Measurements from ENCODE around the gene ARHGEF39.
"Not testable (repeated sequence)": the region's sequence is repeated elsewhere in the genome, so short reads cannot be mapped to it uniquely, and the experiment has no call there.

Gene ARHGEF39

GRCh38 chr9:35649431-35650340 lies 15.3 kb downstream of the ARHGEF39 start:
- DNase-seq: no peak

GRCh38 chr9:35646533-35647265 lies 18.3 kb downstream of the ARHGEF39 start:
- peak; percentile 89 for DNase-seq

DNA sequence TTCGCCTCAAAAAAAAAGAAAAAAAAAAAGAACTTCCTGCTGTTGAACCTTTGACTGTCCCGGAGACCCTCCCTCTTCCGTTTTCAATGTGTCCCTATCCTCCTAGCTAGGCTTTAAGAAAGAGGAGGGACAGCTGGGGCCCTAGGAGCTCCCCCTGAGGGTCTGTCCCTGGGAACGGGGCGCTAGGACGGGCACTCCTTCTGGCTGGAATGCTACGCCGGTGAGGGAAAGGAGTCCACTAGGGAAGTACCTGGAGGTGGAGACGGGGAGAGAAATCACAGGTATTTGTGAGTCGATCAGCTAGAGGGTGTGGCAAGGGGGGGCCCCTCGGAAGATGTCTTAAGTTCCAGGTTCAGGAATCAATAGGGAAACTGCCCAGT lies 18.9 kb downstream of the ARHGEF39 start:
- DNase-seq: peak; percentile 38

GRCh38 chr9:35645736-35646135 lies 19.3 kb downstream of the ARHGEF39 start:
- not testable (repeated sequence) for DNase-seq

DNA sequence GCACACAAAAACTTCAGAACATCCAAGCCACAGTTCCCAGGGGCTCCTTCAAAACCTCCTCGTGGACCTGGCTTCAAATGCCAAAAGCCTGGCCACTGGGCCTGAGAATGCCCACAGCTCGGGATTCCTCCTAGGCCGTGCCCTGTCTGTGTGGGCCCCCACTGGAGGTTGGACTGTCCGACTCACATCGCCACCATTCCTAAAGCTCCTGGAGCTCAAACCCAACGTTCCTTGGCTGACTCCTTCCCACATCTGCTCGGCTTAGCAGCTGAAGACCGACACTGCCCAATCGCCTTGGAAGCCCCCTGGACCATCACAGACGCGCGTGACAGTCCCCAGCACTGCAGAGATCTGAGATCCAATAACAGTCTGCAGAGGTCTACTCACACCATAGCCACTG lies 21.9 kb downstream of the ARHGEF39 start:
- DNase-seq: no peak

- not testable (repeated sequence) for DNase-seq
These were observed 23.5 kb downstream of the ARHGEF39 start for GRCh38 chr9:35641478-35641877.

GRCh38 chr9:35640431-35640830 lies 24.6 kb downstream of the ARHGEF39 start:
- DNase-seq: not testable (repeated sequence)

GRCh38 chr9:35639631-35640030 lies 25.4 kb downstream of the ARHGEF39 start:
- no peak for DNase-seq

GRCh38 chr9:35639225-35639624 lies 25.8 kb downstream of the ARHGEF39 start:
- not testable (repeated sequence) for DNase-seq

DNA sequence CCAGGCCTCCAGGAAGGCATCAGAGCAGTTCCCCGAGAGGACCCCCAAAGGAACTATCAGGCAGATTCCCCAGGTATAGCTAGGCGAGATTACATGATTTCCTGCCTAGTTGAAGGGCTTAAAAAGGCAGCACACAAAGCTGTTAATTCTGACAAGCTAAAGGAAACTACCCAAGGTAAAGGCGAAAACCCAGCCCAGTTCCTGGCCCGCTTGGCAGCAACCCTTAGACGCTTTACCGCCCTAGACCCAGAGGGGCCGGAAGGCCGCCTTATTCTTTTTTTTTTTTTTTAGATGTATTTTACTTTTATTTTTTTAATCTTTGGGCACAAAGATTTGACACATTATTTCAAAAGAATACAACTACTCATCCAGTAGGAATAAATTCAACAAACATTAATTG lies 26.2 kb downstream of the ARHGEF39 start:
- DNase-seq: not testable (repeated sequence)

DNA sequence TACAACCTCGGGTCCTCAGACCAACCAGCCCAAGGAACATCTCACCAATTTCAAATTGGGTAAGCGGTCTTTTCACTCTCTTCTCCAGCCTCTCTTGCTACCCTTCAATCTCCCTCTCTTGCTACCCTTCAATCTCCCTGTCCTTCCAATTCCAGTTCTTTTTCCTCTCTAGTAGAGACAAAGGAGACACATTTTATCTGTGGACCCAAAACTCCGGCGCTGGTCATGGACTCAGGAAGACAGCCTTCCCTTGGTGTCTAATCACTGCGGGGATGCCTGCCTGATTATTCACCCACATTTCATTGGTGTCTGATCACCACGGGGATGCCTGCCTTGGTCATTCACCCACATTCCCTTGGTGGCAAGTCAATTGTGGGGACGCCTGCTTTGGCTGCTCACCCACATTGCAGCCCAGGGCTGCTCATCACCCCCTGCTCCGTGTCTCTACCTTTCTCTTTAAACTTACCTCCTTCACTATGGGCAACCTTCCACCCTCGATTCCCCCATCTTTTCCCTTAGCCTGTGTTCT lies 27.5 kb downstream of the ARHGEF39 start:
- not testable (repeated sequence) for DNase-seq

GRCh38 chr9:35636877-35637246 lies 28.1 kb downstream of the ARHGEF39 start:
- DNase-seq: not testable (repeated sequence)

- DNase-seq: no peak
These were observed 28.7 kb downstream of the ARHGEF39 start for GRCh38 chr9:35636135-35636876.

DNA sequence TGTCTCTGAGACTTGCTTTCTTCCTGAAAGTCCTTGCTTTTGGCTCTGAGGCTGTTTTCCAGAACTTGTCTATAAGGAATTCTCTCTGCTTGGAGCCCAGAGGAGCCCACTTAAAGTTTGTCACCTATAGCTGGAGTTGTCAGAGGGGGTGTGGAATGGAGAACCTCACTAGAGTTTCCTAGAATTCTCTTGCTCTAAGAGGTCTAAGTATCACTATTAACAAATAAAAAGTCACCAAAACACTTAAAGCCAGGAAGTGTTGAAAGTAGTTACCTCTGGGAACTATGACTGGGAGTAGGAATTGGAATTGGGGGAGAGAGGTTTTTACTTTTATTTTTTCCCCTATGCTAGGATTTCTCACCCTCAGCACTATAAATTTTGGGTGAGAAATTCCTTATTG lies 29.3 kb downstream of the ARHGEF39 start:
- no peak for DNase-seq

DNA sequence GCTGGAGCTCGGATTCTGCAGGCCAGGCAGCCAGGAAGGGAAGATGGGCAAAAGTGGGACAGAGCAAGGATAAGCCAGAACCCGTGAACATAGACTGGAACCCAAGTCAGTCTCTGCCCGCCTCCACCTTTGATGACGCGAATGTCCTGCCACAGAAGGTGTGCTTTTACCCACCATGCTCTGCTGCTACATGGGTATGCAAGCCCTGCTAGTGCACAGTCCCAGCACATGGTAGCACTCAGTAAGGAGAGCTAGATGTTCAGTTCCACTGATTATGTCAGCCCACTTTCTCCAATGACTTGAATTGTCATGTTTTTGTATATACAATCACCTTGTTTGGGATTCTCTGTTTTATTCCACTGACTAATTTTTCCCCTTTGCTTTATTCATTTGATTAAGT lies 35.4 kb downstream of the ARHGEF39 start:
- DNase-seq: no peak

- DNase-seq: no peak
These were observed 36.5 kb downstream of the ARHGEF39 start for GRCh38 chr9:35628389-35628991.

GRCh38 chr9:35627575-35627974 lies 37.4 kb downstream of the ARHGEF39 start:
- DNase-seq: no peak

DNA sequence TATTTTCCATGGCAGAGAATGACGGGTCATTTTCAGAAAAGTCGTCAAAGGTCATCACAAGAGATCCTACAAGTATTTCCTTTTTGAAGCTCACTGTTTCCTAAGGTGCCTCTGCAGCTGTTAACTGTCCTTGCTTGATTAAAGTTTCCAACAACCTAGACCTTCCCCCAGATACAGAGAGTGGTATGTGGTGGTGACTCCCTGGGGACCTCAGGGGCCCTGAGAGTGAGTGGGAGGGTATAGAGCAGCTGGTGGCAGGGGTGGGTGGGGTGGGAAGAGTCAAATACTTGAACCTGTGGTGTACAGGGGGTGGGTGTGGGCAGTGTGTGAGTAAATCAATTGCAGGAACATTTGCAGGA lies 45.2 kb downstream of the ARHGEF39 start:
- no peak for DNase-seq

GRCh38 chr9:35618854-35619799 lies 45.9 kb downstream of the ARHGEF39 start:
- no peak for DNase-seq

GRCh38 chr9:35618325-35618727 lies 46.7 kb downstream of the ARHGEF39 start, which contains the start of gene CD72:
CD72 (minus strand) TSS chr9:35618413; CDS start chr9:35618303, 110 bp downstream.
- DNase-seq: no peak

DNA sequence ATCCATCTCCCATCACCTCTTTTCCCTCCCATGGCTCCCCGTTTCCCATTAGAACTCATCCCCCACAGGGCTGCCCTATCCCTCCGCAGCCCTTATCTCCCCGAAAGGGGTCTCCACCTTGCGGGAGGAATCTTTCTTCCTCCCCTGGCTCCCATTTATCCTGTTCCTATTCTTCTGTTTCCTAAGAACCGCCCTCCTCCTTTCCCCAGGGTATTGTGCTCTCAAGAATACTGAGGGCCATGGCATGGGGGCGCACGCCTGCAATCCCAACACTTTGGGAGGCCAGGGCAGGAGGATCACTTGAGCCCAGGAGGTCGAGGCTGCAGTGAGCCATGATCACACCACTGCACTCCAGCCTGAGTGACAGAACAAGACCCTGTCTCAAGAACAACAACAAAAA lies 47.4 kb downstream of the ARHGEF39 start:
- DNase-seq: no peak

Measured in NCI-H82 (cell line).